NCI-H2029 treated with DMSO at 0.1 percent for 48 hours (cell line): ENCODE results near the gene TBKBP1.

Source experiments
- DNase-seq: peaks from one replicate; lab custom pipeline; 2025; lab: John Stamatoyannopoulos, UW

The TBKBP1 gene

GRCh38 chr17:47693731-47694580 is at the start of gene TBKBP1:
Gene TBKBP1 (plus strand): TSS chr17:47694161. CDS start chr17:47696113, 1,952 bp downstream.
- DNase-seq = no peak

- DNase-seq = no peak
These were observed 49.6 kb upstream of the TBKBP1 start for GRCh38 chr17:47644324-47644723.

- DNase-seq = peak; percentile 88
These were observed 44.6 kb upstream of the TBKBP1 start, which contains the start of gene KPNB1 for GRCh38 chr17:47649153-47649971. Gene KPNB1 (plus strand): TSS chr17:47649919. CDS start chr17:47650245, 326 bp downstream.

- DNase-seq = no peak
These were observed 43.9 kb upstream of the TBKBP1 start for GRCh38 chr17:47649972-47650524.

- peak; percentile 60 for DNase-seq
These were observed 43.1 kb upstream of the TBKBP1 start for GRCh38 chr17:47650525-47651522.

GRCh38 chr17:47651704-47652103 is 42.3 kb upstream of the TBKBP1 start:
- DNase-seq = no peak

GRCh38 chr17:47652570-47652969 is 41.4 kb upstream of the TBKBP1 start:
- DNase-seq = no peak

GRCh38 chr17:47653442-47653841 is 40.5 kb upstream of the TBKBP1 start:
- no peak for DNase-seq

- no peak for DNase-seq
These were observed 39.0 kb upstream of the TBKBP1 start for GRCh38 chr17:47654991-47655390.

GRCh38 chr17:47660064-47660492 is 33.9 kb upstream of the TBKBP1 start:
- DNase-seq = no peak

- peak; percentile 23 for DNase-seq
These were observed 29.9 kb upstream of the TBKBP1 start for GRCh38 chr17:47663912-47664623.

GRCh38 chr17:47664624-47664941 is 29.4 kb upstream of the TBKBP1 start:
- DNase-seq = no peak

- DNase-seq = no peak
These were observed 28.3 kb upstream of the TBKBP1 start for GRCh38 chr17:47665655-47666054.

- DNase-seq = no peak
These were observed 24.9 kb upstream of the TBKBP1 start for GRCh38 chr17:47669081-47669480.

- no peak for DNase-seq
These were observed 23.9 kb upstream of the TBKBP1 start for GRCh38 chr17:47670064-47670463.

- DNase-seq = no peak
These were observed 19.5 kb upstream of the TBKBP1 start for GRCh38 chr17:47674499-47674898.

- no peak for DNase-seq
These were observed 18.4 kb upstream of the TBKBP1 start for GRCh38 chr17:47675380-47676198.

- no peak for DNase-seq
These were observed 17.8 kb upstream of the TBKBP1 start for GRCh38 chr17:47676199-47676472.

- DNase-seq = no peak
These were observed 17.3 kb upstream of the TBKBP1 start for GRCh38 chr17:47676510-47677165.

GRCh38 chr17:47678196-47678595 is 15.8 kb upstream of the TBKBP1 start:
- DNase-seq = no peak
